ENCODE measurements around the gene EIF3K. TPM values are rescaled to one million over a fixed set of nuclear protein-coding genes. Genes with fewer than 3 reads are reported as not detected.

The EIF3K gene
- total and polyA plus RNA-seq, 2 of the 13 experiments (the other 11 are each of a cell fraction or from before 2014, with no cell fraction given), result 179 to 258 TPM

- TF ChIP-seq JUN (CRISPR knock-in tag; IDR thresholded peaks at IDR 0.05) (no peak), ARNTL (CRISPR knock-in tag; IDR thresholded peaks at IDR 0.05) (0 out of 2 replicates have a peak, but pooled peaks have one; percentile 64), NCOR1 (IDR thresholded peaks at IDR 0.05; ENCODE audit: borderline replicate concordance, low read length) (peak; percentile 21; the same call in 1 of the 2 replicates), ZNF569 (CRISPR knock-in tag; IDR thresholded peaks at IDR 0.05; ENCODE audit: borderline replicate concordance) (no peak), ZBTB4 (CRISPR knock-in tag; IDR thresholded peaks at IDR 0.05; ENCODE audit: borderline replicate concordance) (no peak), ZNF317 (CRISPR knock-in tag; IDR thresholded peaks at IDR 0.05) (no peak), ZEB1 (IDR thresholded peaks at IDR 0.05; ENCODE audit: insufficient replicate concordance, low read depth) (no peak), ZNF687 (CRISPR knock-in tag; IDR thresholded peaks at IDR 0.05) (peak; percentile 25; the same call in 1 of the 2 replicates), TEF (CRISPR knock-in tag; IDR thresholded peaks at IDR 0.05) (no peak), SOX13 (IDR thresholded peaks at IDR 0.05) (no peak), SOX13 (CRISPR knock-in tag; conservative IDR thresholded peaks at IDR 0.05 in 1 of 2, IDR thresholded peaks at IDR 0.05 in 1 of 2) (peak in 1 of 2 experiments; percentile 47; a peak in 1 of 4 replicates), TFAP4 (IDR thresholded peaks at IDR 0.05; ENCODE audit: borderline replicate concordance, low read depth) (peak; percentile 70; the same call in 1 of the 2 replicates), GTF3A (CRISPR knock-in tag; conservative IDR thresholded peaks at IDR 0.05) (0 out of 2 replicates have a peak, but pooled peaks have one; percentile 54), ZNF354B (CRISPR knock-in tag; IDR thresholded peaks at IDR 0.05) (no peak), SSRP1 (CRISPR knock-in tag; IDR thresholded peaks at IDR 0.05) (no peak), GPBP1L1 (CRISPR knock-in tag; IDR thresholded peaks at IDR 0.05) (no peak)
These were observed 66.9 kb downstream of the EIF3K start (continued) for GRCh38 chr19:38685666-38686529.

All from HepG2 (cell line).